Neural cell (in vitro differentiated cells): ENCODE data around the gene TRMU.

Experiments
- CTCF ChIP-seq: fragments of 450-650 bp; IDR thresholded peaks from 2 replicates; pipeline ENCODE4 v1.5.1; 2014; ENCODE audit warnings: antibody characterized with exemption, mild to moderate bottlenecking, moderate library complexity; ENCODE audit not compliant: poor library complexity, severe bottlenecking
- EP300 ChIP-seq: fragments of 450-650 bp; conservative IDR thresholded peaks from 2 replicates; pipeline ENCODE4 v1.6.1; 2014; ENCODE audit warnings: antibody characterized with exemption, mild to moderate bottlenecking, moderate library complexity; ENCODE audit not compliant: poor library complexity, severe bottlenecking
- EZH2 ChIP-seq: fragments of 200-600, 300-800 bp; shearing (Covaris generic), sonication (generic); IDR thresholded peaks from 2 replicates; pipeline ENCODE4 v1.6.1; 2014; ENCODE audit warnings: antibody characterized with exemption, low read length, borderline replicate concordance, mild to moderate bottlenecking; ENCODE audit not compliant: insufficient read depth, poor library complexity, severe bottlenecking
- MXI1 ChIP-seq: fragments of 450-650 bp; conservative IDR thresholded peaks from 2 replicates; pipeline ENCODE4 v1.6.1; 2014; ENCODE audit warnings: antibody characterized with exemption, mild to moderate bottlenecking; ENCODE audit not compliant: poor library complexity, severe bottlenecking
- POLR2AphosphoS5 ChIP-seq: IDR thresholded peaks from 2 replicates; pipeline ENCODE4 v1.6.1; 2012
- RAD21 ChIP-seq: fragments of 450-650 bp; conservative IDR thresholded peaks from 2 replicates; pipeline ENCODE4 v1.6.1; 2014; ENCODE audit warnings: antibody characterized with exemption, mild to moderate bottlenecking, moderate library complexity
- SMC3 ChIP-seq: fragments of 450-650 bp; conservative IDR thresholded peaks from 2 replicates; pipeline ENCODE4 v1.6.1; 2014; ENCODE audit warnings: antibody characterized with exemption, mild to moderate bottlenecking, moderate library complexity; ENCODE audit not compliant: poor library complexity
- TAF1 ChIP-seq: IDR thresholded peaks from 2 replicates; pipeline ENCODE4 v1.6.1; 2012; ENCODE audit warnings: low read depth
- TF ChIP-seq, protein P1 (sequence below): IDR thresholded peaks from 2 replicates; pipeline ENCODE4 v1.6.1; 2012; ENCODE audit warnings: borderline replicate concordance

GRCh38 chr22:46370584-46371291 is 35.2 kb downstream of the TRMU start:
- TF ChIP-seq EZH2 (no peak), POLR2AphosphoS5 (no peak), CTCF (no peak), MXI1 (no peak), EP300 (no peak), TAF1 (no peak), SMC3 (no peak), RAD21 (no peak)
- TF ChIP-seq, protein P1, sequence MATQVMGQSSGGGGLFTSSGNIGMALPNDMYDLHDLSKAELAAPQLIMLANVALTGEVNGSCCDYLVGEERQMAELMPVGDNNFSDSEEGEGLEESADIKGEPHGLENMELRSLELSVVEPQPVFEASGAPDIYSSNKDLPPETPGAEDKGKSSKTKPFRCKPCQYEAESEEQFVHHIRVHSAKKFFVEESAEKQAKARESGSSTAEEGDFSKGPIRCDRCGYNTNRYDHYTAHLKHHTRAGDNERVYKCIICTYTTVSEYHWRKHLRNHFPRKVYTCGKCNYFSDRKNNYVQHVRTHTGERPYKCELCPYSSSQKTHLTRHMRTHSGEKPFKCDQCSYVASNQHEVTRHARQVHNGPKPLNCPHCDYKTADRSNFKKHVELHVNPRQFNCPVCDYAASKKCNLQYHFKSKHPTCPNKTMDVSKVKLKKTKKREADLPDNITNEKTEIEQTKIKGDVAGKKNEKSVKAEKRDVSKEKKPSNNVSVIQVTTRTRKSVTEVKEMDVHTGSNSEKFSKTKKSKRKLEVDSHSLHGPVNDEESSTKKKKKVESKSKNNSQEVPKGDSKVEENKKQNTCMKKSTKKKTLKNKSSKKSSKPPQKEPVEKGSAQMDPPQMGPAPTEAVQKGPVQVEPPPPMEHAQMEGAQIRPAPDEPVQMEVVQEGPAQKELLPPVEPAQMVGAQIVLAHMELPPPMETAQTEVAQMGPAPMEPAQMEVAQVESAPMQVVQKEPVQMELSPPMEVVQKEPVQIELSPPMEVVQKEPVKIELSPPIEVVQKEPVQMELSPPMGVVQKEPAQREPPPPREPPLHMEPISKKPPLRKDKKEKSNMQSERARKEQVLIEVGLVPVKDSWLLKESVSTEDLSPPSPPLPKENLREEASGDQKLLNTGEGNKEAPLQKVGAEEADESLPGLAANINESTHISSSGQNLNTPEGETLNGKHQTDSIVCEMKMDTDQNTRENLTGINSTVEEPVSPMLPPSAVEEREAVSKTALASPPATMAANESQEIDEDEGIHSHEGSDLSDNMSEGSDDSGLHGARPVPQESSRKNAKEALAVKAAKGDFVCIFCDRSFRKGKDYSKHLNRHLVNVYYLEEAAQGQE = no peak
